Measurements from ENCODE around the gene PPP3CA. TPM values are rescaled to one million over a fixed set of nuclear protein-coding genes. Genes with fewer than 3 reads are reported as not detected.

Gene PPP3CA
- total RNA-seq, 1 experiment from 2014 or later: 9.1 TPM

- Histone ChIP-seq H3K4me2 (ENCODE audit: low read depth, low read length, poor library complexity, severe bottlenecking) (no peak overlapping the region), H3K9me3 (ENCODE audit: low read length) (no peaks in the 10 kb centered on the region), H3K36me3 (ENCODE audit: insufficient read depth, low read length) (no peaks in the 10 kb centered on the region), H4K20me1 (ENCODE audit: insufficient read depth, low read depth, low read length) (peaks cover 11% of the 10 kb centered on the region; the same call in 1 of the 2 replicates), H3K4me3 (ENCODE audit: low read length) (no peak overlapping the region), H3K79me2 (ENCODE audit: low read length) (no peaks in the 10 kb centered on the region), H3K27ac (ENCODE audit: low read length) (no peak overlapping the region), H3K4me1 (ENCODE audit: low read length) (no peaks in the 10 kb centered on the region), H3K27me3 (ENCODE audit: low read length) (no peaks in the 10 kb centered on the region), H2AFZ (ENCODE audit: low read length) (no peak overlapping the region), H3K9me2 (replicated peaks; ENCODE audit: insufficient read depth, low read length) (no peaks in the 10 kb centered on the region), H3K9ac (ENCODE audit: low read length) (no peak overlapping the region)
- DNase-seq: no peak
These were observed 122.7 kb downstream of the PPP3CA start for GRCh38 chr4:101224358-101225218.

GRCh38 chr4:101222156-101222845 is 125.0 kb downstream of the PPP3CA start:
- Histone ChIP-seq H3K27ac (ENCODE audit: low read length) (no peak overlapping the region), H3K4me3 (ENCODE audit: low read length) (no peak overlapping the region), H3K9me3 (ENCODE audit: low read length) (no peaks in the 10 kb centered on the region), H3K4me1 (ENCODE audit: low read length) (no peaks in the 10 kb centered on the region), H3K36me3 (ENCODE audit: insufficient read depth, low read length) (no peaks in the 10 kb centered on the region), H4K20me1 (ENCODE audit: insufficient read depth, low read depth, low read length) (peaks cover 7% of the 10 kb centered on the region; the same call in 1 of the 2 replicates), H3K79me2 (ENCODE audit: low read length) (no peaks in the 10 kb centered on the region), H2AFZ (ENCODE audit: low read length) (no peak overlapping the region), H3K9ac (ENCODE audit: low read length) (no peak overlapping the region), H3K27me3 (ENCODE audit: low read length) (no peaks in the 10 kb centered on the region), H3K4me2 (ENCODE audit: low read depth, low read length, poor library complexity, severe bottlenecking) (no peak overlapping the region), H3K9me2 (replicated peaks; ENCODE audit: insufficient read depth, low read length) (no peaks in the 10 kb centered on the region)
- DNase-seq: no peak

GRCh38 chr4:101221294-101221693 is 126.0 kb downstream of the PPP3CA start:
- Histone ChIP-seq H3K9me3 (ENCODE audit: low read length) (no peaks in the 10 kb centered on the region), H2AFZ (ENCODE audit: low read length) (no peak overlapping the region), H3K9ac (ENCODE audit: low read length) (no peak overlapping the region), H3K9me2 (replicated peaks; ENCODE audit: insufficient read depth, low read length) (no peaks in the 10 kb centered on the region), H3K4me2 (ENCODE audit: low read depth, low read length, poor library complexity, severe bottlenecking) (no peak overlapping the region), H3K27me3 (ENCODE audit: low read length) (no peaks in the 10 kb centered on the region), H3K79me2 (ENCODE audit: low read length) (no peaks in the 10 kb centered on the region), H3K4me1 (ENCODE audit: low read length) (no peaks in the 10 kb centered on the region), H3K27ac (ENCODE audit: low read length) (no peak overlapping the region), H3K36me3 (ENCODE audit: insufficient read depth, low read length) (no peaks in the 10 kb centered on the region), H3K4me3 (ENCODE audit: low read length) (no peak overlapping the region), H4K20me1 (ENCODE audit: insufficient read depth, low read depth, low read length) (0 out of 2 replicates have a peak, but pooled peaks cover 7% of the 10 kb centered on the region)
- no peak for DNase-seq

GRCh38 chr4:101218894-101219293 is 128.4 kb downstream of the PPP3CA start:
- no peaks in the 10 kb centered on the region for H3K27me3 ChIP-seq (ENCODE audit: low read length)
- H3K4me3 ChIP-seq (ENCODE audit: low read length): no peak overlapping the region
- DNase-seq: no peak
- H3K36me3 ChIP-seq (ENCODE audit: insufficient read depth, low read length): no peaks in the 10 kb centered on the region
- 0 out of 2 replicates have a peak, but pooled peaks cover 10% of the 10 kb centered on the region for H4K20me1 ChIP-seq (ENCODE audit: insufficient read depth, low read depth, low read length)
- H2AFZ ChIP-seq (ENCODE audit: low read length): no peak overlapping the region
- no peak overlapping the region for H3K9ac ChIP-seq (ENCODE audit: low read length)
- no peaks in the 10 kb centered on the region for H3K9me3 ChIP-seq (ENCODE audit: low read length)
- H3K9me2 ChIP-seq (replicated peaks; ENCODE audit: insufficient read depth, low read length): no peaks in the 10 kb centered on the region
- no peak overlapping the region for H3K4me2 ChIP-seq (ENCODE audit: low read depth, low read length, poor library complexity, severe bottlenecking)
- no peaks in the 10 kb centered on the region for H3K4me1 ChIP-seq (ENCODE audit: low read length)
- no peak overlapping the region for H3K27ac ChIP-seq (ENCODE audit: low read length)
- no peaks in the 10 kb centered on the region for H3K79me2 ChIP-seq (ENCODE audit: low read length)

GRCh38 chr4:101218346-101218745 is 129.0 kb downstream of the PPP3CA start:
- Histone ChIP-seq H3K4me1 (ENCODE audit: low read length) (no peaks in the 10 kb centered on the region), H2AFZ (ENCODE audit: low read length) (no peak overlapping the region), H3K27me3 (ENCODE audit: low read length) (no peaks in the 10 kb centered on the region), H3K9me2 (replicated peaks; ENCODE audit: insufficient read depth, low read length) (no peaks in the 10 kb centered on the region), H3K4me2 (ENCODE audit: low read depth, low read length, poor library complexity, severe bottlenecking) (no peak overlapping the region), H3K27ac (ENCODE audit: low read length) (no peak overlapping the region), H4K20me1 (ENCODE audit: insufficient read depth, low read depth, low read length) (0 out of 2 replicates have a peak, but pooled peaks cover 10% of the 10 kb centered on the region), H3K9me3 (ENCODE audit: low read length) (no peaks in the 10 kb centered on the region), H3K9ac (ENCODE audit: low read length) (no peak overlapping the region), H3K4me3 (ENCODE audit: low read length) (no peak overlapping the region), H3K79me2 (ENCODE audit: low read length) (no peaks in the 10 kb centered on the region), H3K36me3 (ENCODE audit: insufficient read depth, low read length) (no peaks in the 10 kb centered on the region)
- no peak for DNase-seq

- no peaks in the 10 kb centered on the region for H3K79me2 ChIP-seq (ENCODE audit: low read length)
- no peaks in the 10 kb centered on the region for H3K9me2 ChIP-seq (replicated peaks; ENCODE audit: insufficient read depth, low read length)
- H3K9ac ChIP-seq (ENCODE audit: low read length): no peak overlapping the region
- no peak overlapping the region for H2AFZ ChIP-seq (ENCODE audit: low read length)
- H3K4me2 ChIP-seq (ENCODE audit: low read depth, low read length, poor library complexity, severe bottlenecking): no peak overlapping the region
- H3K27me3 ChIP-seq (ENCODE audit: low read length): no peaks in the 10 kb centered on the region
- no peak for DNase-seq
- no peak overlapping the region for H3K4me3 ChIP-seq (ENCODE audit: low read length)
- no peaks in the 10 kb centered on the region for H3K36me3 ChIP-seq (ENCODE audit: insufficient read depth, low read length)
- 0 out of 2 replicates have a peak, but pooled peaks cover 10% of the 10 kb centered on the region for H4K20me1 ChIP-seq (ENCODE audit: insufficient read depth, low read depth, low read length)
- H3K4me1 ChIP-seq (ENCODE audit: low read length): no peaks in the 10 kb centered on the region
- H3K9me3 ChIP-seq (ENCODE audit: low read length): no peaks in the 10 kb centered on the region
- no peak overlapping the region for H3K27ac ChIP-seq (ENCODE audit: low read length)
These were observed 129.8 kb downstream of the PPP3CA start for GRCh38 chr4:101217353-101218031.

- Histone ChIP-seq H2AFZ (ENCODE audit: low read length) (no peak overlapping the region), H3K4me2 (ENCODE audit: low read depth, low read length, poor library complexity, severe bottlenecking) (no peak overlapping the region), H3K4me1 (ENCODE audit: low read length) (no peaks in the 10 kb centered on the region), H4K20me1 (ENCODE audit: insufficient read depth, low read depth, low read length) (peaks cover 3% of the 10 kb centered on the region; the same call in 1 of the 2 replicates), H3K27me3 (ENCODE audit: low read length) (no peaks in the 10 kb centered on the region), H3K36me3 (ENCODE audit: insufficient read depth, low read length) (no peaks in the 10 kb centered on the region), H3K79me2 (ENCODE audit: low read length) (no peaks in the 10 kb centered on the region), H3K27ac (ENCODE audit: low read length) (no peak overlapping the region), H3K9me2 (replicated peaks; ENCODE audit: insufficient read depth, low read length) (no peaks in the 10 kb centered on the region), H3K9ac (ENCODE audit: low read length) (no peak overlapping the region), H3K4me3 (ENCODE audit: low read length) (no peak overlapping the region), H3K9me3 (ENCODE audit: low read length) (no peaks in the 10 kb centered on the region)
- no peak for DNase-seq
These were observed 136.2 kb downstream of the PPP3CA start for GRCh38 chr4:101211146-101211553.

- H3K36me3 ChIP-seq (ENCODE audit: insufficient read depth, low read length): no peaks in the 10 kb centered on the region
- H3K4me2 ChIP-seq (ENCODE audit: low read depth, low read length, poor library complexity, severe bottlenecking): no peak overlapping the region
- no peak overlapping the region for H3K4me3 ChIP-seq (ENCODE audit: low read length)
- no peak for DNase-seq
- no peaks in the 10 kb centered on the region for H3K4me1 ChIP-seq (ENCODE audit: low read length)
- H4K20me1 ChIP-seq (ENCODE audit: insufficient read depth, low read depth, low read length): peaks cover 3% of the 10 kb centered on the region; the same call in 1 of the 2 replicates
- H3K79me2 ChIP-seq (ENCODE audit: low read length): no peaks in the 10 kb centered on the region
- no peak overlapping the region for H2AFZ ChIP-seq (ENCODE audit: low read length)
- no peaks in the 10 kb centered on the region for H3K27me3 ChIP-seq (ENCODE audit: low read length)
- no peaks in the 10 kb centered on the region for H3K9me2 ChIP-seq (replicated peaks; ENCODE audit: insufficient read depth, low read length)
- H3K9me3 ChIP-seq (ENCODE audit: low read length): no peaks in the 10 kb centered on the region
- H3K27ac ChIP-seq (ENCODE audit: low read length): no peak overlapping the region
- no peak overlapping the region for H3K9ac ChIP-seq (ENCODE audit: low read length)
These were observed 137.0 kb downstream of the PPP3CA start for GRCh38 chr4:101210331-101210730.

Data from Karpas-422 (cell line).